Neural cell (in vitro differentiated cells): ENCODE measurements around the gene LTN1.

Experiments used
- EZH2 ChIP-seq: fragments of 200-600, 300-800 bp; shearing (Covaris generic), sonication (generic); IDR thresholded peaks from 2 replicates; pipeline ENCODE4 v1.6.1; 2014; ENCODE audit warnings: antibody characterized with exemption, low read length, borderline replicate concordance, mild to moderate bottlenecking; ENCODE audit not compliant: insufficient read depth, poor library complexity, severe bottlenecking
- MXI1 ChIP-seq: fragments of 450-650 bp; conservative IDR thresholded peaks from 2 replicates; pipeline ENCODE4 v1.6.1; 2014; ENCODE audit warnings: antibody characterized with exemption, mild to moderate bottlenecking; ENCODE audit not compliant: poor library complexity, severe bottlenecking
- POLR2AphosphoS5 ChIP-seq: IDR thresholded peaks from 2 replicates; pipeline ENCODE4 v1.6.1; 2012
- TAF1 ChIP-seq: IDR thresholded peaks from 2 replicates; pipeline ENCODE4 v1.6.1; 2012; ENCODE audit warnings: low read depth
- TF ChIP-seq, protein P1 (sequence below): fragments of 450-650 bp; IDR thresholded peaks from 2 replicates; pipeline ENCODE4 v1.5.1; 2014; ENCODE audit warnings: antibody characterized with exemption, mild to moderate bottlenecking, moderate library complexity; ENCODE audit not compliant: poor library complexity, severe bottlenecking

GRCh38 chr21:28979092-28979491 is 13.6 kb downstream of the LTN1 start:
- TF ChIP-seq, protein P1, sequence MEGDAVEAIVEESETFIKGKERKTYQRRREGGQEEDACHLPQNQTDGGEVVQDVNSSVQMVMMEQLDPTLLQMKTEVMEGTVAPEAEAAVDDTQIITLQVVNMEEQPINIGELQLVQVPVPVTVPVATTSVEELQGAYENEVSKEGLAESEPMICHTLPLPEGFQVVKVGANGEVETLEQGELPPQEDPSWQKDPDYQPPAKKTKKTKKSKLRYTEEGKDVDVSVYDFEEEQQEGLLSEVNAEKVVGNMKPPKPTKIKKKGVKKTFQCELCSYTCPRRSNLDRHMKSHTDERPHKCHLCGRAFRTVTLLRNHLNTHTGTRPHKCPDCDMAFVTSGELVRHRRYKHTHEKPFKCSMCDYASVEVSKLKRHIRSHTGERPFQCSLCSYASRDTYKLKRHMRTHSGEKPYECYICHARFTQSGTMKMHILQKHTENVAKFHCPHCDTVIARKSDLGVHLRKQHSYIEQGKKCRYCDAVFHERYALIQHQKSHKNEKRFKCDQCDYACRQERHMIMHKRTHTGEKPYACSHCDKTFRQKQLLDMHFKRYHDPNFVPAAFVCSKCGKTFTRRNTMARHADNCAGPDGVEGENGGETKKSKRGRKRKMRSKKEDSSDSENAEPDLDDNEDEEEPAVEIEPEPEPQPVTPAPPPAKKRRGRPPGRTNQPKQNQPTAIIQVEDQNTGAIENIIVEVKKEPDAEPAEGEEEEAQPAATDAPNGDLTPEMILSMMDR = no peak
- TF ChIP-seq TAF1 (no peak), POLR2AphosphoS5 (no peak), EZH2 (no peak), MXI1 (no peak)
